ENCODE data around the gene SARM1.

- TF ChIP-seq TAF1 (IDR thresholded peaks at IDR 0.05; ENCODE audit: low read depth, low read length) (no peak), POLR2A (IDR thresholded peaks at IDR 0.05; ENCODE audit: low read depth, low read length) (no peak), POLR2AphosphoS5 (IDR thresholded peaks at IDR 0.05; ENCODE audit: low read depth, low read length) (no peak), POU2F2 (IDR thresholded peaks at IDR 0.05; ENCODE audit: low read depth, low read length) (no peak), SPI1 (IDR thresholded peaks at IDR 0.05; ENCODE audit: low read depth, low read length) (no peak)
These were observed 25.9 kb upstream of the SARM1 start for GRCh38 chr17:28345419-28346198.

Measured in GM12891 (cell line).